ENCODE measurements around the gene NUDT3.
A peak's percentile ranks its signal among the peaks of the same experiment; 100 is the strongest.

Gene NUDT3

GRCh38 chr6:34241351-34242215 is 150.9 kb downstream of the NUDT3 start:
- no peaks in the 10 kb centered on the region for H3K27me3 ChIP-seq (replicated peaks; ENCODE audit: control insufficient read depth, insufficient read depth, low read length)
- no peak for DNase-seq (ENCODE audit: extremely low read depth, insufficient read length)
- H3K4me3 ChIP-seq (replicated peaks; ENCODE audit: low read depth, low read length): no peak overlapping the region
- H3K36me3 ChIP-seq (ENCODE audit: control insufficient read depth, insufficient read depth, low read length): peaks cover 32% of the 10 kb centered on the region
- no peak for TF ChIP-seq CTCF (IDR thresholded peaks at IDR 0.05; ENCODE audit: insufficient read depth, low read length, poor library complexity, severe bottlenecking)

DNA sequence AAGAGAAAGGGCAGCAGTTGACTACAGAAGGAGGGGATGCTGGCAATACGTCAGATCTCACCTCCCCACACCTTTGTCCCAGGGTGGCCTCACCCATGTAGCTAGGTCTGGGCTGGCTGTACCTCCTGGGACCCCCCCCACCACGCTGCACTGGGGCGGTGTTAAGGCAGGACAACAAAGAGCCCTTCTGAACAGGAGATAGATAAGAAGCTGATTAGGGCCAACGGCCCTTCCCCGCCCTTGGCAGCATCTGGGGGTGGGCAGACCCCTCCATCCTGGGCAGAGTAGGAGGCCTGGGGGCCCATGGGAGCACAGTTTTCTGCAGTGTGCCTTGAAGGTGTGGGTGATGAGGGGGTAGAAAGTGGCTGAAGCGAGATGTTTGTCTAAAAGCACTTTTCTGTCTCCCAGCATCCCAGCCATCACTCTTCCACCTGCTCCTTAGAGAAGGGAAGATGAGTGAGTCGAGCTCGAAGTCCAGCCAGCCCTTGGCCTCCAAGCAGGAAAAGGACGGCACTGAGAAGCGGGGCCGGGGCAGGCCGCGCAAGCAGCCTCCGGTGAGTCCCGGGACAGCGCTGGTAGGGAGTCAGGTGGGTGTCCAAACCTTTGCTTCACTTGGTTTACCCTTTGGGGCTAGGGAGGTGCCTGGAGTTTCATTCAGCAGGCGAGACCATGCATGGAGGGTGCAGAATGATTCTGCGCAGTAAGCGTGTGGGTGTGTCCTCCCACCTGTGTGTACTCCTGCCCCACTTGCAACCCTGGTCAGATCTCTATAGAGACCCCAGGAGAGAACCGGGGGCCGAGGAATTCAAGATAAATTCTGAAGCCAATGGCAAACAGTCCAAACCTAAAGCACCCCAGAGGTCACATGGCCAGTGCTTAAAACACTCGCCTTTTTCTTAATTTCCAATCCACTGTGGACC is 151.9 kb downstream of the NUDT3 start:
- no peak for TF ChIP-seq CTCF (IDR thresholded peaks at IDR 0.05; ENCODE audit: insufficient read depth, low read length, poor library complexity, severe bottlenecking)
- peaks cover 32% of the 10 kb centered on the region for H3K36me3 ChIP-seq (ENCODE audit: control insufficient read depth, insufficient read depth, low read length)
- no peak overlapping the region for H3K4me3 ChIP-seq (replicated peaks; ENCODE audit: low read depth, low read length)
- no peak for DNase-seq (ENCODE audit: extremely low read depth, insufficient read length)
- no peaks in the 10 kb centered on the region for H3K27me3 ChIP-seq (replicated peaks; ENCODE audit: control insufficient read depth, insufficient read depth, low read length)

DNA sequence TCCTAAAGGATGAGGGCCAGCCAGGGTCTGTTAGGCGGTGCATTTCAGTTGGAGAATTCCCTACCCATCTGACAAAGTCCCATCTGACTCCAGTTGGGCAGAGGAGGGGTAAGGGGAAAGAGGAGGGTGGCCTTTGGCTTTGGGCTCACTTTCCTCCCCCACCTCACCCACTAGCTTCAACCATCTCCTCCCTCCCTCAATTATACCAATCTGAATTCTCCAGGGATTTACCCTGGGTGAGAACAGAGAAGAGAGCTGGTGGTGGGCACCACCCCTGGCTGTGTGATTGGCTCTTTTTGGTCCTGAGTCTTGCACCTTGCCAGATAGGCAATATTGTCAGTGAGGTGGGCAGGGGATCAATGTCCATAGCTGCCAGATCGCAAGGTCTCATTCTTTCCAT is 152.6 kb downstream of the NUDT3 start:
- no peak for TF ChIP-seq CTCF (IDR thresholded peaks at IDR 0.05; ENCODE audit: insufficient read depth, low read length, poor library complexity, severe bottlenecking)
- H3K27me3 ChIP-seq (replicated peaks; ENCODE audit: control insufficient read depth, insufficient read depth, low read length): no peaks in the 10 kb centered on the region
- DNase-seq (ENCODE audit: extremely low read depth, insufficient read length): no peak
- H3K36me3 ChIP-seq (ENCODE audit: control insufficient read depth, insufficient read depth, low read length): peaks cover 32% of the 10 kb centered on the region
- peak overlapping the region; percentile 90; the same call in 1 of the 2 replicates for H3K4me3 ChIP-seq (replicated peaks; ENCODE audit: low read depth, low read length)

DNA sequence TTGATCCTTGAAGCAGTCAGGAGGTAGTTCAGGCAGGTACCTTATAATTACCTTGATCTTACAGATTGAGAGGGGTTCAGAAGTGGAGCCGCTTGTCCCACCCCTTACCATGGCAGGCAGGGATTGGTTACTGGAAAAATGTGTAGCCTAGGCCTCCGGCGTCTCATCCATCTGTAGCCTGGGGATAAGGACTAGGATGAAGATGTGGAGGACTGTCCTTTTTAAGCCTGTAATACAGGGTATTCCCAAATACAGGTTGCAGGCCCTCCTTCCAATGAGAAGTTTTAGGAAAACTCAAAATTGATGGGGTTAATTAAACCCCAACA is 153.0 kb downstream of the NUDT3 start:
- Histone ChIP-seq H3K4me3 (replicated peaks; ENCODE audit: low read depth, low read length) (peak overlapping the region; percentile 90), H3K36me3 (ENCODE audit: control insufficient read depth, insufficient read depth, low read length) (peaks cover 32% of the 10 kb centered on the region)
- no peak for TF ChIP-seq CTCF (IDR thresholded peaks at IDR 0.05; ENCODE audit: insufficient read depth, low read length, poor library complexity, severe bottlenecking)

GRCh38 chr6:34238585-34239499 is 153.6 kb downstream of the NUDT3 start:
- TF ChIP-seq CTCF (IDR thresholded peaks at IDR 0.05; ENCODE audit: insufficient read depth, low read length, poor library complexity, severe bottlenecking): no peak

More for the DNA sequence above, 153.0 kb downstream of the NUDT3 start:
- no peak for DNase-seq (ENCODE audit: extremely low read depth, insufficient read length)
- H3K27me3 ChIP-seq (replicated peaks; ENCODE audit: control insufficient read depth, insufficient read depth, low read length): no peaks in the 10 kb centered on the region

More at GRCh38 chr6:34238585-34239499, 153.6 kb downstream of the NUDT3 start:
- Histone ChIP-seq H3K4me3 (replicated peaks; ENCODE audit: low read depth, low read length) (peak overlapping the region; percentile 90), H3K27me3 (replicated peaks; ENCODE audit: control insufficient read depth, insufficient read depth, low read length) (no peaks in the 10 kb centered on the region), H3K36me3 (ENCODE audit: control insufficient read depth, insufficient read depth, low read length) (peaks cover 28% of the 10 kb centered on the region)
- DNase-seq (ENCODE audit: extremely low read depth, insufficient read length): no peak
